GM12878 (cell line): ENCODE results near the gene NLRC5. TPM values are rescaled to one million over a fixed set of nuclear protein-coding genes. Genes with fewer than 3 reads are reported as not detected.

Experiments used
- ATAC-seq: fragments of 200-7000 bp; cut with Tn5 transposase; 3 replicates; pipeline ENCODE4 v1.9.1; 2020; ENCODE audit warnings: mild to moderate bottlenecking, moderate library complexity
- BruUV-seq: library from RNA; stranded (reverse); fragments of 400-500 nt; replicated peaks from 2 replicates; lab custom pipeline; 2021; lab: Mats Ljungman, UMichigan
- CTCF ChIA-PET: fragments of 300-600 bp; sonication (Branson Sonifier 250); formaldehyde crosslinking; extraction: SDS; loops from one replicate; lab custom pipeline; 2021; ENCODE audit warnings: inconsistent platforms; lab: Yijun Ruan, JAX
- POLR2A ChIA-PET: fragments of 350-600 bp; formaldehyde crosslinking; extraction: SDS; loops from one replicate; lab custom pipeline; 2021; ENCODE audit warnings: inconsistent platforms; lab: Charles Lee
- RAD21 ChIA-PET: fragments of 300-600 bp; sonication (Branson Sonifier 250); formaldehyde crosslinking; loops from one replicate; lab custom pipeline; 2023; ENCODE audit warnings: antibody characterized with exemption; ENCODE audit not compliant: unreplicated experiment; lab: Charles Lee
- SMC1A ChIA-PET: fragments of 300-600 bp; sonication (Branson Sonifier 250); formaldehyde crosslinking; loops from one replicate; lab custom pipeline; 2023; ENCODE audit not compliant: unreplicated experiment, uncharacterized antibody; lab: Charles Lee
- DNase-seq: peaks from one replicate; pipeline ENCODE4 v3.0.0-alpha.2; 2011; ENCODE audit warnings: low read depth, low spot score
- FAIRE-seq: peaks from 3 replicates; lab custom pipeline; 2011; peaks lifted over from hg19 to GRCh38; lab: Jason Lieb, UNC
- H2AFZ ChIP-seq: 2 replicates; pipeline ENCODE4 v1.6.0; 2011; ENCODE audit warnings: low read depth, low read length, control low read depth; ENCODE audit not compliant: control insufficient read depth
- H3K27ac ChIP-seq: 2 replicates; pipeline ENCODE4 v1.5.1; 2011; ENCODE audit warnings: control low read depth; ENCODE audit not compliant: control insufficient read depth, insufficient read depth
- H3K27me3 ChIP-seq, 2 experiments: replicated peaks in 1 of 2; 2 replicates each; pipeline versions ENCODE4 v1.6.0 to v1.6.1; 2011; ENCODE audit warnings: low read length in 1 of 2; ENCODE audit not compliant: control insufficient read depth in 2 of 2, insufficient read depth in 2 of 2
- H3K36me3 ChIP-seq, 2 experiments: 2 replicates each; pipeline ENCODE4 v1.5.1; 2011; ENCODE audit warnings: low read length in 1 of 2; ENCODE audit not compliant: control insufficient read depth in 2 of 2, insufficient read depth in 2 of 2
- H3K4me1 ChIP-seq: 2 replicates; pipeline ENCODE4 v1.6.1; 2011; ENCODE audit warnings: mild to moderate bottlenecking, low read length, moderate library complexity, mixed read lengths; ENCODE audit not compliant: control insufficient read depth, insufficient read depth
- H3K4me2 ChIP-seq: 2 replicates; pipeline ENCODE4 v1.6.0; 2011; ENCODE audit warnings: control low read depth; ENCODE audit not compliant: control insufficient read depth, insufficient read depth
- H3K4me3 ChIP-seq: fragments of 200-600 bp; sonication (generic); 2 replicates; pipeline ENCODE4 v1.5.1; 2016
- H3K79me2 ChIP-seq: 2 replicates; pipeline ENCODE4 v1.6.0; 2011; ENCODE audit warnings: low read length; ENCODE audit not compliant: control insufficient read depth, insufficient read depth
- H3K9ac ChIP-seq: 2 replicates; pipeline ENCODE4 v1.8.0; 2011; ENCODE audit warnings: low read length, control low read depth, mixed read lengths; ENCODE audit not compliant: control insufficient read depth, insufficient read depth
- H3K9me3 ChIP-seq: replicated peaks from 3 replicates; pipeline ENCODE4 v1.5.1; 2011; ENCODE audit warnings: mild to moderate bottlenecking, low read length; ENCODE audit not compliant: control insufficient read depth, insufficient read depth
- H4K20me1 ChIP-seq: 2 replicates; pipeline ENCODE4 v1.6.0; 2011; ENCODE audit not compliant: control insufficient read depth, insufficient read depth
- BCL3 ChIP-seq: IDR thresholded peaks from 2 replicates; pipeline ENCODE4 v1.6.1; 2011; ENCODE audit warnings: borderline replicate concordance, low read depth, mild to moderate bottlenecking, moderate library complexity, low read length; ENCODE audit not compliant: insufficient read depth, poor library complexity, severe bottlenecking
- CHD1 ChIP-seq: IDR thresholded peaks from 2 replicates; pipeline ENCODE4 v1.6.1; 2012; ENCODE audit warnings: low read depth, low read length, improper control_type of control experiment
- CHD4 ChIP-seq: fragments of 200-600 bp; sonication (generic); IDR thresholded peaks from 2 replicates; pipeline ENCODE4 v1.6.1; 2016; ENCODE audit warnings: mild to moderate bottlenecking
- FOS ChIP-seq: IDR thresholded peaks from 3 replicates; pipeline ENCODE4 v1.6.1; 2011; ENCODE audit warnings: borderline replicate concordance; ENCODE audit not compliant: insufficient read length; ENCODE audit errors: extremely low read depth
- GABPA ChIP-seq: IDR thresholded peaks from 2 replicates; pipeline ENCODE4 v1.6.1; 2014; ENCODE audit warnings: antibody characterized with exemption, low read depth, mild to moderate bottlenecking, inconsistent platforms
- GATAD2B ChIP-seq: fragments of 450-650 bp; conservative IDR thresholded peaks from 2 replicates; pipeline ENCODE4 v1.6.1; 2017; ENCODE audit warnings: low read depth, mild to moderate bottlenecking, moderate library complexity
- IKZF1 ChIP-seq: fragments of 450-650 bp; conservative IDR thresholded peaks from 2 replicates; pipeline ENCODE4 v1.6.1; 2017; ENCODE audit warnings: antibody characterized with exemption, mild to moderate bottlenecking
- IKZF2 ChIP-seq, 2 experiments: fragments of 450-650 bp; IDR thresholded peaks; 2 replicates each; pipeline ENCODE4 v1.6.1; 2017; ENCODE audit warnings: mild to moderate bottlenecking in 2 of 2, moderate library complexity in 2 of 2
- NFYA ChIP-seq: IDR thresholded peaks from 2 replicates; pipeline ENCODE4 v1.6.1; 2011; ENCODE audit warnings: low read depth, mild to moderate bottlenecking, low read length, improper control_type of control experiment, borderline replicate concordance
- NR2F1 ChIP-seq: fragments of 450-650 bp; conservative IDR thresholded peaks from 2 replicates; pipeline ENCODE4 v1.6.1; 2017; ENCODE audit warnings: mild to moderate bottlenecking
- RELB ChIP-seq: fragments of 450-650 bp; IDR thresholded peaks from 2 replicates; pipeline ENCODE4 v1.6.1; 2017; ENCODE audit warnings: low read depth, mild to moderate bottlenecking, moderate library complexity
- RFX5 ChIP-seq: IDR thresholded peaks from 2 replicates; pipeline ENCODE4 v1.6.1; 2011; ENCODE audit warnings: low read depth, low read length, improper control_type of control experiment
- SIN3A ChIP-seq: IDR thresholded peaks from 2 replicates; pipeline ENCODE4 v1.6.1; 2012; ENCODE audit warnings: low read depth, low read length, improper control_type of control experiment
- WRNIP1 ChIP-seq: IDR thresholded peaks from 2 replicates; pipeline ENCODE4 v1.6.1; 2011; ENCODE audit warnings: low read depth, low read length, improper control_type of control experiment, borderline replicate concordance
- ZNF687 ChIP-seq: fragments of 450-650 bp; IDR thresholded peaks from 2 replicates; pipeline ENCODE4 v1.6.1; 2017; ENCODE audit warnings: mild to moderate bottlenecking, moderate library complexity
- WGBS: methylation state at CpG from one replicate; pipeline ENCODE4 v1.1.6; 2016; ENCODE audit warnings: low lambda C conversion rate; ENCODE audit not compliant: insufficient replicate concordance, insufficient coverage; ENCODE audit errors: missing lambda C conversion rate; 5-methylcytosine and 5-hydroxymethylcytosine counted together
- in situ Hi-C: fragments of 300-500 bp; cut with MboI; formaldehyde crosslinking; loops from 9 replicates; pipeline ENCODE4 v1.14.3; 2018; ENCODE audit warnings: mixed read lengths
- intact Hi-C: fragments of 100-400 bp; cut with micrococcal nuclease; formaldehyde crosslinking; loops from one replicate; pipeline ENCODE4 v1.14.2; 2022; ENCODE audit not compliant: unreplicated experiment
- polyA plus RNA-seq, 11 experiments: library from polyadenylated mRNA; depleted of rRNA in 4 of 11; unstranded in 6 of 11; stranded (reverse) in 5 of 11; fragments of >200 nt; fragmentation: Nextera tagmentation in 4 of 11; fragmentation: Illumina TruSeq in 1 of 11; extraction: Ambion mirVana in 4 of 11; extraction: Trizol in 1 of 11; gene quantifications; 1 replicate in 1 of 11; 2 replicates in 10 of 11; pipeline versions ENCODE4 v1.2.1 to v1.2.3, GENCODE V29; 2011 to 2016; ENCODE audit warnings: inconsistent platforms in 2 of 11, missing spikeins in 2 of 11, low read depth in 1 of 11
- total RNA-seq, 4 experiments: library from RNA; depleted of rRNA in 3 of 4; stranded (reverse); fragments of >200 nt in 3 of 4; fragmentation: Illumina TruSeq in 1 of 4; extraction: Trizol in 1 of 4; gene quantifications; 2 replicates each; pipeline versions ENCODE4 v1.2.1 to v1.2.3, GENCODE V29; 2013 to 2021

Gene NLRC5
- total and polyA plus RNA-seq, 10 of the 15 experiments (the other 5 are each of a cell fraction or from before 2014, with no cell fraction given), result 13.1 to 105 (median 57.3) TPM

- Histone ChIP-seq H3K27ac (peak overlapping the region; percentile 88), H3K9me3 (no peaks in the 10 kb centered on the region), H3K9ac (peak overlapping the region; percentile 88), H3K36me3 (no peaks in the 10 kb centered on the region)
- intact Hi-C loops, result no loop called here
- TF ChIP-seq ZNF687 (0 out of 2 replicates have a peak, but pooled peaks have one; percentile 14), GABPA (no peak), FOS (no peak), SIN3A (no peak), BCL3 (no peak), IKZF2 (IDR thresholded peaks at IDR 0.05) (peak in 1 of 2 experiments; percentile 20; a peak in 1 of 4 replicates), NR2F1 (peak; percentile 25; the same call in 1 of the 2 replicates), CHD4 (no peak), RELB (0 out of 2 replicates have a peak, but pooled peaks have one; percentile 10), WRNIP1 (peak; percentile 88; the same call in 1 of the 2 replicates), CHD1 (no peak), IKZF1 (peak; percentile 57; the same call in 1 of the 2 replicates), RFX5 (no peak), NFYA (no peak), GATAD2B (no peak)
- TF ChIP-seq, all 136 proteins: peak for 6
- DNase-seq, result no peak
- H3K4me2 ChIP-seq, result peak overlapping the region; percentile 98
- H3K4me3 ChIP-seq, result peak overlapping the region; percentile 79
- WGBS, result 38% methylated on average over 6 of the region's 6 CpGs
- in situ Hi-C loops, result no loop called here
- no peaks in the 10 kb centered on the region for H4K20me1 ChIP-seq
- ChIA-PET POLR2A (interaction anchor here (1.0 to 15.9 kb wide), 8 partner anchors 8 to 62 kb away, joined by 4 to 343 read pairs (median 48); no protein-coding TSS in a partner anchor), CTCF (interaction anchor here (0.8 to 19.4 kb wide), 12 partner anchors 7 to 105 kb away, joined by 3 to 420 read pairs (median 6); partner anchors contain the start of gene CETP), SMC1A (interaction anchor here (0.8 to 31.6 kb wide), 8 partner anchors 8 to 132 kb away, joined by 3 to 604 read pairs (median 18); partner anchors contain the start of gene CETP), RAD21 (interaction anchor here (0.7 to 22.4 kb wide), 6 partner anchors 10 to 57 kb away, joined by 3 to 473 read pairs (median 42); partner anchors contain the start of gene CETP)
- peaks cover 63% of the 10 kb centered on the region for H3K79me2 ChIP-seq
- BruUV-seq, result no TSS peak
- peak; percentile 1 for ATAC-seq
- H2AFZ ChIP-seq, result no peak overlapping the region
- H3K27me3 ChIP-seq, result no peaks in the 10 kb centered on the region
- peaks cover 33% of the 10 kb centered on the region for H3K4me1 ChIP-seq
- no peak for FAIRE-seq
These were observed 1.0 kb upstream of the NLRC5 start for GRCh38 chr16:56988161-56988947.
